ACC112 (cell line): Measurements from ENCODE around the gene ME3.

Experiments
- H2AFZ ChIP-seq: fragments of 200-600 bp; sonication (generic); one replicate; pipeline ENCODE4 v1.6.0; 2017; ENCODE audit warnings: antibody characterized with exemption, low read length; ENCODE audit not compliant: unreplicated experiment
- H3K27ac ChIP-seq: fragments of 200-600 bp; sonication (generic); 2 replicates; pipeline ENCODE4 v1.5.1; 2014; ENCODE audit warnings: low read depth, mild to moderate bottlenecking, antibody characterized with exemption, low read length, moderate library complexity
- H3K27me3 ChIP-seq: fragments of 200-600 bp; sonication (generic); 2 replicates; pipeline ENCODE4 v1.6.1; 2014; ENCODE audit warnings: mild to moderate bottlenecking, antibody characterized with exemption, low read length, moderate library complexity, mixed read lengths; ENCODE audit not compliant: insufficient read depth
- H3K36me3 ChIP-seq: fragments of 200-600 bp; sonication (generic); 2 replicates; pipeline ENCODE4 v1.6.1; 2016; ENCODE audit warnings: mild to moderate bottlenecking, antibody characterized with exemption, low read length, moderate library complexity, mixed read lengths; ENCODE audit not compliant: insufficient read depth
- H3K4me1 ChIP-seq: fragments of 200-600 bp; sonication (generic); one replicate; pipeline ENCODE4 v1.6.1; 2016; ENCODE audit warnings: low read length, mixed read lengths; ENCODE audit not compliant: insufficient read depth, unreplicated experiment, control insufficient read depth
- H3K4me3 ChIP-seq: fragments of 200-600 bp; sonication (generic); 2 replicates; pipeline ENCODE4 v1.5.1; 2014; ENCODE audit warnings: mild to moderate bottlenecking, low read depth, low read length
- H3K79me2 ChIP-seq: fragments of 200-600 bp; sonication (generic); one replicate; pipeline ENCODE4 v1.6.0; 2016; ENCODE audit warnings: low read length; ENCODE audit not compliant: control insufficient read depth, unreplicated experiment, insufficient read depth

ME3 gene

GRCh38 chr11:86481399-86481798, 191.0 kb downstream of the ME3 start:
- H3K36me3 ChIP-seq, result no peaks in the 10 kb centered on the region
- no peak overlapping the region for H2AFZ ChIP-seq
- H3K4me1 ChIP-seq, result peaks cover 70% of the 10 kb centered on the region
- no peak overlapping the region for H3K4me3 ChIP-seq
- no peaks in the 10 kb centered on the region for H3K79me2 ChIP-seq
- H3K27ac ChIP-seq, result peak overlapping the region; percentile 96
- H3K27me3 ChIP-seq, result no peaks in the 10 kb centered on the region

GRCh38 chr11:86478348-86478747, 194.1 kb downstream of the ME3 start:
- no peak overlapping the region for H2AFZ ChIP-seq
- H3K4me1 ChIP-seq, result peaks cover 70% of the 10 kb centered on the region
- peak overlapping the region; percentile 47 for H3K27ac ChIP-seq
- H3K79me2 ChIP-seq, result no peaks in the 10 kb centered on the region
- H3K36me3 ChIP-seq, result no peaks in the 10 kb centered on the region
- H3K27me3 ChIP-seq, result no peaks in the 10 kb centered on the region
- no peak overlapping the region for H3K4me3 ChIP-seq

GRCh38 chr11:86477495-86478155, 194.8 kb downstream of the ME3 start:
- Histone ChIP-seq H3K36me3 (no peaks in the 10 kb centered on the region), H3K4me3 (no peak overlapping the region), H3K27ac (peak overlapping the region; percentile 47), H3K4me1 (peaks cover 63% of the 10 kb centered on the region), H3K27me3 (no peaks in the 10 kb centered on the region), H2AFZ (no peak overlapping the region), H3K79me2 (no peaks in the 10 kb centered on the region)

- Histone ChIP-seq H3K27me3 (no peaks in the 10 kb centered on the region), H3K36me3 (no peaks in the 10 kb centered on the region), H2AFZ (no peak overlapping the region), H3K27ac (peak overlapping the region; percentile 47), H3K79me2 (no peaks in the 10 kb centered on the region), H3K4me3 (no peak overlapping the region), H3K4me1 (peaks cover 51% of the 10 kb centered on the region)
These were observed 196.1 kb downstream of the ME3 start for GRCh38 chr11:86476109-86476861.

GRCh38 chr11:86475027-86475426, 197.4 kb downstream of the ME3 start:
- Histone ChIP-seq H3K27ac (peak overlapping the region; percentile 86), H3K4me3 (no peak overlapping the region), H3K4me1 (peaks cover 47% of the 10 kb centered on the region), H3K36me3 (no peaks in the 10 kb centered on the region), H2AFZ (no peak overlapping the region), H3K27me3 (no peaks in the 10 kb centered on the region), H3K79me2 (no peaks in the 10 kb centered on the region)

- Histone ChIP-seq H3K4me1 (peaks cover 47% of the 10 kb centered on the region), H2AFZ (no peak overlapping the region), H3K27me3 (no peaks in the 10 kb centered on the region), H3K79me2 (no peaks in the 10 kb centered on the region), H3K27ac (peak overlapping the region; percentile 86), H3K36me3 (no peaks in the 10 kb centered on the region), H3K4me3 (no peak overlapping the region)
These were observed 198.2 kb downstream of the ME3 start for GRCh38 chr11:86473991-86474833.

GRCh38 chr11:86469491-86470388, 202.7 kb downstream of the ME3 start:
- Histone ChIP-seq H3K4me3 (no peak overlapping the region), H2AFZ (no peak overlapping the region), H3K36me3 (no peaks in the 10 kb centered on the region), H3K27me3 (no peaks in the 10 kb centered on the region), H3K79me2 (no peaks in the 10 kb centered on the region), H3K27ac (no peak overlapping the region), H3K4me1 (peaks cover 13% of the 10 kb centered on the region)

- H3K4me1 ChIP-seq, result no peaks in the 10 kb centered on the region
- H2AFZ ChIP-seq, result no peak overlapping the region
- H3K4me3 ChIP-seq, result no peak overlapping the region
- H3K27me3 ChIP-seq, result no peaks in the 10 kb centered on the region
- peaks cover 4% of the 10 kb centered on the region; the same call in 1 of the 2 replicates for H3K36me3 ChIP-seq
- H3K79me2 ChIP-seq, result no peaks in the 10 kb centered on the region
- H3K27ac ChIP-seq, result no peak overlapping the region
These were observed 204.2 kb downstream of the ME3 start for GRCh38 chr11:86468169-86468568.

GRCh38 chr11:86464509-86465221, 207.8 kb downstream of the ME3 start:
- peaks cover 14% of the 10 kb centered on the region for H3K4me1 ChIP-seq
- no peak overlapping the region for H3K27ac ChIP-seq
- no peak overlapping the region for H2AFZ ChIP-seq
- no peaks in the 10 kb centered on the region for H3K79me2 ChIP-seq
- H3K36me3 ChIP-seq, result peaks cover 4% of the 10 kb centered on the region; the same call in 1 of the 2 replicates
- H3K27me3 ChIP-seq, result no peaks in the 10 kb centered on the region
- no peak overlapping the region for H3K4me3 ChIP-seq
